Liver (tissue), 9 donors: ENCODE results near the gene TLK2. TPM values are rescaled to one million over a fixed set of nuclear protein-coding genes. Genes with fewer than 3 reads are reported as not detected.

Source experiments
- DNase-seq: peaks from one replicate; pipeline ENCODE4 v3.0.0-alpha.2; 2017; ENCODE audit warnings: low spot score
- H3K27ac ChIP-seq, 2 donors: one replicate each; pipeline ENCODE4 v1.7.0; 2013; ENCODE audit warnings: inconsistent platforms in 2 of 2, low read length in 2 of 2, control low read depth in 1 of 2, low read depth in 1 of 2, mild to moderate bottlenecking in 1 of 2
- H3K27me3 ChIP-seq, 4 donors: one replicate each; pipeline versions ENCODE4 v1.6.1 to v1.7.0; 2013; ENCODE audit warnings: low read length in 3 of 4, inconsistent platforms in 1 of 4, mild to moderate bottlenecking in 1 of 4, moderate library complexity in 1 of 4; ENCODE audit not compliant: control insufficient read depth in 4 of 4, insufficient read depth in 4 of 4
- H3K36me3 ChIP-seq, 4 donors: one replicate each; pipeline versions ENCODE4 v1.6.1 to v1.7.0; 2013; ENCODE audit warnings: low read length in 3 of 4, mild to moderate bottlenecking in 3 of 4, low read depth in 1 of 4, moderate library complexity in 1 of 4; ENCODE audit not compliant: control insufficient read depth in 4 of 4, insufficient read depth in 3 of 4
- H3K4me1 ChIP-seq, 4 donors: one replicate each; pipeline versions ENCODE4 v1.6.1 to v1.7.0; 2013; ENCODE audit warnings: low read length in 3 of 4, mild to moderate bottlenecking in 3 of 4, moderate library complexity in 1 of 4; ENCODE audit not compliant: control insufficient read depth in 4 of 4, insufficient read depth in 4 of 4
- H3K4me3 ChIP-seq, 3 donors: one replicate each; pipeline versions ENCODE4 v1.6.1 to v1.7.0; 2013; ENCODE audit warnings: low read length in 3 of 3, control low read depth in 1 of 3, low read depth in 1 of 3, mild to moderate bottlenecking in 1 of 3
- H3K9ac ChIP-seq, 2 donors: one replicate each; pipeline ENCODE4 v1.7.0; 2013; ENCODE audit warnings: low read length in 2 of 2, mild to moderate bottlenecking in 2 of 2, moderate library complexity in 2 of 2, control low read depth in 1 of 2, low read depth in 1 of 2
- H3K9me3 ChIP-seq, 4 donors: one replicate each; pipeline versions ENCODE4 v1.6.1 to v1.7.0; 2013; ENCODE audit warnings: low read length in 3 of 4; ENCODE audit not compliant: control insufficient read depth in 4 of 4
- EGR1 ChIP-seq, 2 donors: IDR thresholded peaks; 2 replicates each; pipeline ENCODE4 v1.6.1; 2016 to 2018; ENCODE audit warnings: antibody characterized with exemption in 2 of 2, low read depth in 2 of 2
- FOXA1 ChIP-seq: IDR thresholded peaks from 2 replicates; pipeline ENCODE4 v1.6.1; 2016; ENCODE audit warnings: antibody characterized with exemption
- FOXA2 ChIP-seq: IDR thresholded peaks from 2 replicates; pipeline ENCODE4 v1.6.1; 2016; ENCODE audit warnings: antibody characterized with exemption
- GABPA ChIP-seq, 2 donors: IDR thresholded peaks in 1 of 2; conservative IDR thresholded peaks in 1 of 2; 2 replicates each; pipeline ENCODE4 v1.6.1; 2016; ENCODE audit warnings: antibody characterized with exemption in 2 of 2, mild to moderate bottlenecking in 1 of 2, moderate library complexity in 1 of 2
- HNF4A ChIP-seq, 2 donors: conservative IDR thresholded peaks; 2 replicates each; pipeline ENCODE4 v1.6.1; 2016; ENCODE audit warnings: antibody characterized with exemption in 2 of 2, mild to moderate bottlenecking in 2 of 2
- HNF4G ChIP-seq: IDR thresholded peaks from 2 replicates; pipeline ENCODE4 v1.6.1; 2016; ENCODE audit warnings: antibody characterized with exemption
- JUND ChIP-seq, 2 donors: IDR thresholded peaks; 2 replicates each; pipeline ENCODE4 v1.6.1; 2016; ENCODE audit warnings: antibody characterized with exemption in 2 of 2
- MAX ChIP-seq: IDR thresholded peaks from 2 replicates; pipeline ENCODE4 v1.6.1; 2016; ENCODE audit warnings: antibody characterized with exemption
- NR2F2 ChIP-seq: IDR thresholded peaks from 2 replicates; pipeline ENCODE4 v1.6.1; 2016; ENCODE audit warnings: antibody characterized with exemption
- RAD21 ChIP-seq, 2 donors: IDR thresholded peaks; 2 replicates each; pipeline ENCODE4 v1.6.1; 2016; ENCODE audit warnings: antibody characterized with exemption in 2 of 2, mild to moderate bottlenecking in 2 of 2
- REST ChIP-seq: IDR thresholded peaks from 2 replicates; pipeline ENCODE4 v1.6.1; 2016; ENCODE audit warnings: antibody characterized with exemption, mild to moderate bottlenecking
- RXRA ChIP-seq, 2 donors: IDR thresholded peaks; 2 replicates each; pipeline ENCODE4 v1.6.1; 2017 to 2018; ENCODE audit warnings: antibody characterized with exemption in 2 of 2, mild to moderate bottlenecking in 1 of 2
- SP1 ChIP-seq: IDR thresholded peaks from 2 replicates; pipeline ENCODE4 v1.6.1; 2018; ENCODE audit warnings: antibody characterized with exemption, mild to moderate bottlenecking
- TAF1 ChIP-seq: conservative IDR thresholded peaks from 2 replicates; pipeline ENCODE4 v1.6.1; 2016; ENCODE audit warnings: antibody characterized with exemption, mild to moderate bottlenecking
- YY1 ChIP-seq: IDR thresholded peaks from 2 replicates; pipeline ENCODE4 v1.6.1; 2016; ENCODE audit warnings: antibody characterized with exemption, mild to moderate bottlenecking
- ZBTB33 ChIP-seq: IDR thresholded peaks from 2 replicates; pipeline ENCODE4 v1.6.1; 2016; ENCODE audit warnings: antibody characterized with exemption
- WGBS: extraction: QIAGEN DNeasy Blood & Tissue Kit; methylation state at CpG from one replicate; pipeline ENCODE4 v1.1.7; 2013; 5-methylcytosine and 5-hydroxymethylcytosine counted together
- polyA plus RNA-seq, 2 donors: library from polyadenylated mRNA; stranded (reverse) in 1 of 2; unstranded in 1 of 2; fragments of 200-250 nt in 1 of 2; fragments of >200 nt in 1 of 2; fragmentation: Nextera tagmentation in 1 of 2; extraction: Ambion mirVana in 1 of 2; gene quantifications; one replicate each; pipeline versions ENCODE4 v1.2.1 to v1.2.3, GENCODE V29; 2013 to 2015
- total RNA-seq, 2 donors: library from RNA; depleted of rRNA; stranded (reverse); fragments of >200 nt; gene quantifications; one replicate each; pipeline ENCODE4 v1.2.3, GENCODE V29; 2014
- TF ChIP-seq, protein P1 (sequence below): IDR thresholded peaks from 2 replicates; pipeline ENCODE4 v1.6.1; 2016; ENCODE audit warnings: antibody characterized with exemption
- TF ChIP-seq, protein P2 (sequence below): fragments of 150-350 bp; IDR thresholded peaks from 2 replicates; pipeline ENCODE4 v1.5.1; 2017; ENCODE audit warnings: improper control_type of control experiment, low read depth, low read length; ENCODE audit not compliant: missing input control
- donor health status: healthy.
- donor health status: healthy.
- donor health status: healthy.
- donor health status: healthy.
- donor health status: healthy.

The TLK2 gene
- total and polyA plus RNA-seq, 4 donors, result 4.2 to 25.8 (median 14.8) TPM

DNA sequence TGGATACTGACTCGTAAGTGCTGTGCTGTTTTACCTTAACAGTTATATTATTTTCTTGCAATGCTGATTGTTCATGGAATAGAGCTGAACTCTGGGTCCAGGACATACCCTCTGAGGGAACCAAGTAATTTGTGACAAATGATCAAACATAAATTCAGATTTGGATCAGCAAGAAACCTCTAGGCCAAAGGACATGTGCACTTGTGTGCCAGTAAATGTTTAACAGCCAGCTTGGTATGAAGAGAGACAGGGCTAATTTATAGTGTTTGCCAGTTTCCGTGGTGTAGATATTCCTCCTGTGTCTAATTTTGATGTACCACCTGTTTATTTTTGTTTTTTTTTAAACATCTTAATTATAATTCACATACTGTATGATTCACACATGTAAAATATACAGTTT, 118.0 kb downstream of the TLK2 start:
- Histone ChIP-seq H3K4me1 (peaks cover 1 to 25% (median 7%) of the 10 kb centered on the region in 4 donors), H3K27me3 (no peaks in the 10 kb centered on the region), H3K4me3 (no peak overlapping the region), H3K9ac (no peak overlapping the region), H3K27ac (peak overlapping the region in 1 of 2 donors; percentile 2), H3K36me3 (peaks cover 0 to 19% (median 8%) of the 10 kb centered on the region in 4 donors), H3K9me3 (no peaks in the 10 kb centered on the region)
- no peak for TF ChIP-seq JUND (IDR thresholded peaks at IDR 0.05)
- TF ChIP-seq, protein P1, sequence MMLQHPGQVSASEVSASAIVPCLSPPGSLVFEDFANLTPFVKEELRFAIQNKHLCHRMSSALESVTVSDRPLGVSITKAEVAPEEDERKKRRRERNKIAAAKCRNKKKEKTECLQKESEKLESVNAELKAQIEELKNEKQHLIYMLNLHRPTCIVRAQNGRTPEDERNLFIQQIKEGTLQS, result no peak
- TF ChIP-seq SP1, result peak; percentile 33
- TF ChIP-seq REST, result no peak
- no peak for TF ChIP-seq HNF4G
- peak; percentile 10 to 23 for TF ChIP-seq HNF4A (conservative IDR thresholded peaks at IDR 0.05)
- TF ChIP-seq MAX, result no peak
- TF ChIP-seq, protein P2, sequence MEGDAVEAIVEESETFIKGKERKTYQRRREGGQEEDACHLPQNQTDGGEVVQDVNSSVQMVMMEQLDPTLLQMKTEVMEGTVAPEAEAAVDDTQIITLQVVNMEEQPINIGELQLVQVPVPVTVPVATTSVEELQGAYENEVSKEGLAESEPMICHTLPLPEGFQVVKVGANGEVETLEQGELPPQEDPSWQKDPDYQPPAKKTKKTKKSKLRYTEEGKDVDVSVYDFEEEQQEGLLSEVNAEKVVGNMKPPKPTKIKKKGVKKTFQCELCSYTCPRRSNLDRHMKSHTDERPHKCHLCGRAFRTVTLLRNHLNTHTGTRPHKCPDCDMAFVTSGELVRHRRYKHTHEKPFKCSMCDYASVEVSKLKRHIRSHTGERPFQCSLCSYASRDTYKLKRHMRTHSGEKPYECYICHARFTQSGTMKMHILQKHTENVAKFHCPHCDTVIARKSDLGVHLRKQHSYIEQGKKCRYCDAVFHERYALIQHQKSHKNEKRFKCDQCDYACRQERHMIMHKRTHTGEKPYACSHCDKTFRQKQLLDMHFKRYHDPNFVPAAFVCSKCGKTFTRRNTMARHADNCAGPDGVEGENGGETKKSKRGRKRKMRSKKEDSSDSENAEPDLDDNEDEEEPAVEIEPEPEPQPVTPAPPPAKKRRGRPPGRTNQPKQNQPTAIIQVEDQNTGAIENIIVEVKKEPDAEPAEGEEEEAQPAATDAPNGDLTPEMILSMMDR, result no peak
- TF ChIP-seq NR2F2, result no peak
- no peak for TF ChIP-seq FOXA1
- TF ChIP-seq EGR1 (IDR thresholded peaks at IDR 0.05; ENCODE audit: low read depth in 2 of 2), result no peak
- no peak for TF ChIP-seq ZBTB33
- peak; percentile 15 to 21 for TF ChIP-seq RXRA (IDR thresholded peaks at IDR 0.05)
- TF ChIP-seq RAD21 (IDR thresholded peaks at IDR 0.05), result no peak
- no peak for TF ChIP-seq GABPA (IDR thresholded peaks at IDR 0.05 in 1 of 2, conservative IDR thresholded peaks at IDR 0.05 in 1 of 2)
- TF ChIP-seq TAF1, result no peak
- TF ChIP-seq YY1, result no peak
- no peak for TF ChIP-seq FOXA2
- 77% methylated on average over 2 of the region's 2 CpGs for WGBS
- no peak for DNase-seq
